ENCODE measurements around the gene YWHAB. TPM values are rescaled to one million over a fixed set of nuclear protein-coding genes. Genes with fewer than 3 reads are reported as not detected.

YWHAB gene
- total and polyA plus RNA-seq, 2 donors (not counting 3 experiments of a cell fraction or from before 2014, with no cell fraction given) = 65.9 to 255 TPM

- dilution Hi-C loops (cut with MboI; ENCODE audit: extremely low pct_ligation_motif_present, low sequenced_read_pairs) = no loop called here
- H3K9me3 ChIP-seq (replicated peaks; ENCODE audit: control insufficient read depth, insufficient read depth, low read length) = no peaks in the 10 kb centered on the region
- H3K4me1 ChIP-seq (ENCODE audit: control insufficient read depth, extremely low read depth, insufficient read depth, low read length) = peaks cover 12% of the 10 kb centered on the region
- no peaks in the 10 kb centered on the region for H3K27me3 ChIP-seq (ENCODE audit: control insufficient read depth in 2 of 2, insufficient read depth in 2 of 2, low read length in 2 of 2)
- BruUV-seq (replicated peaks) = no TSS peak
- H4K20me1 ChIP-seq (replicated peaks; ENCODE audit: control insufficient read depth, extremely low read depth, insufficient read depth, low read length) = no peaks in the 10 kb centered on the region
- no peak overlapping the region for H3K9ac ChIP-seq (replicated peaks; ENCODE audit: extremely low read depth, insufficient read depth, low read length)
- FAIRE-seq (no peak), DNase-seq (ENCODE audit: low read depth, low spot score) (no peak)
- H3K27ac ChIP-seq (ENCODE audit: insufficient read depth, low read depth, low read length) = no peak overlapping the region
- intact Hi-C loops (cut with micrococcal nuclease) = no loop called here
- H3K4me3 ChIP-seq (replicated peaks in 1 of 3; ENCODE audit: insufficient read depth in 1 of 3, low read depth in 1 of 3, low read length in 3 of 3) = no peak overlapping the region
- H3K36me3 ChIP-seq (ENCODE audit: control insufficient read depth in 2 of 2, extremely low read depth in 1 of 2, insufficient read depth in 2 of 2, low read length in 2 of 2) = peaks cover 0 to 7% of the 10 kb centered on the region in 2 experiments
- H3K4me2 ChIP-seq (ENCODE audit: insufficient read depth, low read length) = no peak overlapping the region
- no peak overlapping the region for H2AFZ ChIP-seq (ENCODE audit: low read depth, low read length)
- no peaks in the 10 kb centered on the region for H3K79me2 ChIP-seq (ENCODE audit: control insufficient read depth, insufficient read depth, low read length)
- H3K9me1 ChIP-seq (replicated peaks; ENCODE audit: control insufficient read depth, extremely low read depth, insufficient read depth, low read length) = no peaks in the 10 kb centered on the region
- TF ChIP-seq MYC (IDR thresholded peaks at IDR 0.05; ENCODE audit: low read depth, low read length) = no peak
- TF ChIP-seq JUN (IDR thresholded peaks at IDR 0.05; ENCODE audit: borderline replicate concordance, insufficient read depth, insufficient read length, low read depth) = no peak
- no peak for TF ChIP-seq EZH2 (IDR thresholded peaks at IDR 0.05; ENCODE audit: borderline replicate concordance, low read depth, low read length, severe bottlenecking)
- no peak for TF ChIP-seq MAX (IDR thresholded peaks at IDR 0.05; ENCODE audit: insufficient read depth, insufficient read length)
- TF ChIP-seq POLR2A (IDR thresholded peaks at IDR 0.05; ENCODE audit: low read depth, low read length) = no peak
- no peak for TF ChIP-seq FOS (IDR thresholded peaks at IDR 0.05; ENCODE audit: borderline replicate concordance, insufficient read depth, low read length)
- TF ChIP-seq GATA2 (IDR thresholded peaks at IDR 0.05; ENCODE audit: insufficient read depth, insufficient read length, low read depth, low read length) = no peak
- TF ChIP-seq POLR2AphosphoS5 (IDR thresholded peaks at IDR 0.05; ENCODE audit: insufficient read depth, low read depth, low read length) = no peak
- TF ChIP-seq CTCF (IDR thresholded peaks at IDR 0.05; ENCODE audit: extremely low read depth in 1 of 2, insufficient read depth in 1 of 2, low read depth in 1 of 2, low read length in 2 of 2) = no peak
- ChIA-PET CTCF (interaction anchor here (0.6 to 1.4 kb wide), 2 partner anchors 11 to 29 kb away, joined by 3 to 5 read pairs; no protein-coding TSS in a partner anchor), POLR2A (no interaction called here)
These were observed 51.0 kb downstream of the YWHAB start for GRCh38 chr20:44936510-44936909.
